SK-N-SH treated with all-trans-retinoic acid at 6 μM for 48 hours (cell line): ENCODE measurements around the gene ZNF664.

Experiments used
- ARNTL ChIP-seq: fragments of 450-650 bp; formaldehyde crosslinking; IDR thresholded peaks from 2 replicates; pipeline ENCODE4 v1.5.0; 2020; ENCODE audit warnings: low read depth, mild to moderate bottlenecking, moderate library complexity, borderline replicate concordance
- BACH2 ChIP-seq: fragments of 250-450 bp; sonication (Bioruptor Pico); IDR thresholded peaks from 2 replicates; pipeline ENCODE4 v1.9.0; 2021; ENCODE audit warnings: mild to moderate bottlenecking, borderline replicate concordance
- CSDC2 ChIP-seq: fragments of 250-450 bp; sonication (Bioruptor Pico); IDR thresholded peaks from 2 replicates; pipeline ENCODE4 v1.5.0; 2020; ENCODE audit warnings: mild to moderate bottlenecking, moderate library complexity
- CSRNP3 ChIP-seq: fragments of 250-450 bp; sonication (Bioruptor Pico); IDR thresholded peaks from 2 replicates; pipeline ENCODE4 v1.5.1; 2021; ENCODE audit warnings: mild to moderate bottlenecking, moderate library complexity
- GLIS3 ChIP-seq: fragments of 250-450 bp; sonication (Bioruptor Pico); IDR thresholded peaks from 2 replicates; pipeline ENCODE4 v1.5.0; 2020; ENCODE audit warnings: mild to moderate bottlenecking, moderate library complexity
- ISL1 ChIP-seq: fragments of 250-450 bp; sonication (Bioruptor Pico); IDR thresholded peaks from 2 replicates; pipeline ENCODE4 v2.1.2; 2022; ENCODE audit warnings: mild to moderate bottlenecking, moderate library complexity
- OSR1 ChIP-seq: fragments of 250-450 bp; sonication (Bioruptor Pico); IDR thresholded peaks from 2 replicates; pipeline ENCODE4 v1.8.0; 2022; ENCODE audit warnings: moderate library complexity, mild to moderate bottlenecking, inconsistent platforms
- PATZ1 ChIP-seq: fragments of 250-450 bp; sonication (Bioruptor Pico); IDR thresholded peaks from 2 replicates; pipeline ENCODE4 v1.8.0; 2020; ENCODE audit warnings: mild to moderate bottlenecking, moderate library complexity, borderline replicate concordance
- PPARA ChIP-seq: fragments of 250-450 bp; sonication (Bioruptor Pico); IDR thresholded peaks from 2 replicates; pipeline ENCODE4 v1.5.0; 2020; ENCODE audit warnings: mild to moderate bottlenecking, borderline replicate concordance
- RARB ChIP-seq: fragments of 250-450 bp; sonication (Bioruptor Pico); IDR thresholded peaks from 2 replicates; pipeline ENCODE4 v1.8.0; 2021; ENCODE audit warnings: mild to moderate bottlenecking, moderate library complexity
- SNAI2 ChIP-seq: fragments of 250-450 bp; sonication (Bioruptor Pico); IDR thresholded peaks from 2 replicates; pipeline ENCODE4 v1.5.0; 2020; ENCODE audit warnings: mild to moderate bottlenecking, moderate library complexity
- ZFP3 ChIP-seq: fragments of 250-450 bp; sonication (Bioruptor Pico); IDR thresholded peaks from 2 replicates; pipeline ENCODE4 v1.5.0; 2020; ENCODE audit warnings: mild to moderate bottlenecking, moderate library complexity
- ZFP30 ChIP-seq: fragments of 450-650 bp; formaldehyde crosslinking; IDR thresholded peaks from 2 replicates; pipeline ENCODE4 v1.5.0; 2022; ENCODE audit warnings: mild to moderate bottlenecking, moderate library complexity
- ZNF70 ChIP-seq: fragments of 450-650 bp; formaldehyde crosslinking; IDR thresholded peaks from 2 replicates; pipeline ENCODE4 v1.5.0; 2020; ENCODE audit warnings: mild to moderate bottlenecking, moderate library complexity

GRCh38 chr12:123934016-123934620, 38.9 kb upstream of the ZNF664 start:
- TF ChIP-seq OSR1 (CRISPR knock-in tag) (no peak), ARNTL (CRISPR knock-in tag) (no peak), ZNF70 (CRISPR knock-in tag) (no peak), CSRNP3 (CRISPR knock-in tag) (no peak), PPARA (CRISPR knock-in tag) (no peak), BACH2 (CRISPR knock-in tag) (no peak), ZFP3 (CRISPR knock-in tag) (no peak), ISL1 (CRISPR knock-in tag) (no peak), CSDC2 (CRISPR knock-in tag) (no peak), PATZ1 (CRISPR knock-in tag) (no peak), RARB (CRISPR knock-in tag) (no peak), SNAI2 (CRISPR knock-in tag) (no peak), GLIS3 (no peak), ZFP30 (CRISPR knock-in tag) (no peak)
